GM21423 (cell line): ENCODE results near the gene RRBP1.

Source experiments
- ATAC-seq: cut with Tn5 transposase; IDR thresholded peaks from one replicate; pipeline ENCODE4 v1.9.1; 2021; ENCODE audit warnings: mild to moderate bottlenecking, moderate library complexity; ENCODE audit not compliant: unreplicated experiment

RRBP1 gene

GRCh38 chr20:17612992-17613327, 69.1 kb downstream of the RRBP1 start:
- no peak for ATAC-seq

GRCh38 chr20:17612287-17612991, 69.6 kb downstream of the RRBP1 start:
- no peak for ATAC-seq

GRCh38 chr20:17611540-17612286, 70.3 kb downstream of the RRBP1 start:
- ATAC-seq, result no peak

GRCh38 chr20:17611290-17611539, 70.8 kb downstream of the RRBP1 start:
- ATAC-seq, result no peak

GRCh38 chr20:17610566-17611289, 71.3 kb downstream of the RRBP1 start:
- no peak for ATAC-seq

- no peak for ATAC-seq
Observed at GRCh38 chr20:17609811-17610377, 72.1 kb downstream of the RRBP1 start.

GRCh38 chr20:17608701-17609497, 73.1 kb downstream of the RRBP1 start:
- ATAC-seq, result no peak

- no peak for ATAC-seq
Observed at GRCh38 chr20:17606001-17606400, 76.0 kb downstream of the RRBP1 start.

- ATAC-seq, result no peak
Observed at GRCh38 chr20:17605131-17605660, 76.8 kb downstream of the RRBP1 start.

- no peak for ATAC-seq
Observed at GRCh38 chr20:17602493-17602892, 79.5 kb downstream of the RRBP1 start.

- ATAC-seq, result no peak
Observed at GRCh38 chr20:17601957-17602356, 80.1 kb downstream of the RRBP1 start.

- no peak for ATAC-seq
Observed at GRCh38 chr20:17598013-17598550, 84.0 kb downstream of the RRBP1 start.

GRCh38 chr20:17595856-17596255, 86.2 kb downstream of the RRBP1 start:
- ATAC-seq, result no peak

- no peak for ATAC-seq
Observed at GRCh38 chr20:17594443-17594842, 87.6 kb downstream of the RRBP1 start.

GRCh38 chr20:17593902-17594301, 88.1 kb downstream of the RRBP1 start:
- no peak for ATAC-seq

GRCh38 chr20:17590245-17590644, 91.8 kb downstream of the RRBP1 start:
- ATAC-seq, result no peak

GRCh38 chr20:17589161-17589834, 92.7 kb downstream of the RRBP1 start:
- no peak for ATAC-seq

- ATAC-seq, result no peak
Observed at GRCh38 chr20:17587824-17588223, 94.2 kb downstream of the RRBP1 start.

GRCh38 chr20:17587148-17587547, 94.9 kb downstream of the RRBP1 start:
- ATAC-seq, result no peak

- ATAC-seq, result no peak
Observed at GRCh38 chr20:17586250-17586649, 95.8 kb downstream of the RRBP1 start.
